Caki2 (cell line): ENCODE measurements around the gene PRDM16. TPM values are rescaled to one million over a fixed set of nuclear protein-coding genes. Genes with fewer than 3 reads are reported as not detected.
A peak's percentile ranks its signal among the peaks of the same experiment; 100 is the strongest.

Experiments used
- DNase-seq: peaks from one replicate; pipeline ENCODE4 v3.0.0-alpha.2; 2015; ENCODE audit warnings: low read depth
- in situ Hi-C: cut with HindIII; loops from 2 replicates; pipeline ENCODE4 v1.10.0; 2016; ENCODE audit warnings: low sequenced_read_pairs, low pct_unique_long_range_greater_than_20kb, mixed read lengths
- total RNA-seq: library from RNA; depleted of rRNA; stranded (reverse); fragments of >200 nt; shearing (Covaris generic); gene quantifications from 2 replicates; pipeline ENCODE4 v1.2.3, GENCODE V29; 2014; ENCODE audit warnings: low replicate concordance

Gene PRDM16
- total RNA-seq, 1 experiment from 2014 or later = not detected

DNA sequence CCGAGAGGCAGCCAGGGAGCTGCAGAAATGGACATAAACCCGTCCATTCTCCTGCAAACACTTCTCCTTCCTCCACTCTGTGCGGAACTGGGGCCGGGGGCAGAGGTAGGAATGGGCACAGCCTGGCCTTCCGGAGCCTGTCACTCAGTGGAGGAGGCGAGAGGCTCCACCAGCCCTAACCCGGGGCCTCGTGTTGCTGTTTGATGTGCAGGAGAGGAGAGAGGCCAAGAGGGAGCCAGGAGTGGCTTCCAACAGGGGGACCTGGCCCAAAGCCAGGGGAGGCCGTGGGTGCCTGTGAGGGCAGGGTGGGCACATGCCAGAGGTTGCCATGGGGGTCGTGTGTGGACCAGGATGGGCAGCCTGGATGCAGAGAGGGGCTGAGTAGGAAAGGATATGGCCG is 227.3 kb downstream of the PRDM16 start:
- DNase-seq = no peak
- in situ Hi-C loops = no loop called here

DNA sequence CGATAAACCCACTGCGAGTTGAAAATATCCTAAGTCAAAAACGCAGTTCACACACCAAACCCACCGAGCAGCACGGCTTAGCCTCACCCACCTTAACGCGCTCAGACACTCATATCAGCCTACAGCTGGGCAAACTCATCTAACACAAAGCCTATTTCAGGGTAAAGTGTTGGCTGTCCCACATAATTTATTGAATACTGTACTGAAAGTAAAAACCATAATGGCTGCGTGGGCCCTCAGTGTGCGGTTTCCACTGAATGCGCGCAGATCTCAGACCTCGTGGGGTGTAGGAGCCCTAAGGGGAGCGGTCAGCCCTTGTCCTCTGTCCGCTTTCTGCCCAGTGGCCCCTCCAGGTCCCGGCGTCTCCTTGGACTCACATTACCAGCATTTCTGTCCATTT is 227.8 kb downstream of the PRDM16 start:
- in situ Hi-C loops = no loop called here

DNA sequence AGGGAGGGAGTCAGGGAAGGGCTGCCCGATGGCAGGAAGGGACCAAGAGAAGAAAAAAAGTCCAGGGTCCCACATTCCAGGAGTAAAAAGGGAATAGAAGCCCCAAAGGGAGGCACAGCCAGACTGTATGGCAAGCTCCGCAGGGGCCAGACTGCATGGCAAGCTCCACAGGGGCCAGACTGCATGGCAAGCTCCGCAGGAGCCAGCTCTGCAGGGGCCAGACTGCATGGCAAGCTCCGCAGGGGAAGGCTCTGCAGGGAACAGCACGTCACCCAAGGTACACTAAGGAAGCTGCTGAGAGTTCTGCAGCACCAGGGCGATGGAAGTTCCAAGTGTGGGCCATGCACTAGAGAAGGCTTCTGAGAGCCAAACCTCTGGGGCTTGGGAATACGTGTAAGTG is 228.8 kb downstream of the PRDM16 start:
- in situ Hi-C loops = no loop called here
- DNase-seq = no peak

More for the DNA sequence above, 227.8 kb downstream of the PRDM16 start:
- no peak for DNase-seq

DNA sequence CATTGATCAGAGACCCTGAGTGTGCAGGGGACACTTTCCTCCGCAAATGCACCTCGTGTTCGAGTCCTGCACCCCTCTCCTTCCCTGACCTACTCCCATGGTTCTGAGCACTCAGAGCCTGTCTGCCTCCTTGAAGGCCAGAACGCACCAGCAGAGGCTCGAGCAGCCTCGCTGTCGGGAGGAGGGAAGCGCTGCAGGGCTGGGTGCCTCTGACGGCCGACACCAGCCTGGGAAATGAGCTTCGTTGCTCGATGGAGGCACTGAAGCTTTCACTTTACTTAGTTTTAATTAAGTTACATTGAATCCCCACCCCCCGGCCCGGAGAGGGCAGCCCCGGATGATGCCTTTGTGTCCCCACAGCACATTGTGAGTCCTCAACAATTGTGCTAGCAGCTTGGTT is 229.2 kb downstream of the PRDM16 start:
- no peak for DNase-seq
- in situ Hi-C loops = no loop called here

DNA sequence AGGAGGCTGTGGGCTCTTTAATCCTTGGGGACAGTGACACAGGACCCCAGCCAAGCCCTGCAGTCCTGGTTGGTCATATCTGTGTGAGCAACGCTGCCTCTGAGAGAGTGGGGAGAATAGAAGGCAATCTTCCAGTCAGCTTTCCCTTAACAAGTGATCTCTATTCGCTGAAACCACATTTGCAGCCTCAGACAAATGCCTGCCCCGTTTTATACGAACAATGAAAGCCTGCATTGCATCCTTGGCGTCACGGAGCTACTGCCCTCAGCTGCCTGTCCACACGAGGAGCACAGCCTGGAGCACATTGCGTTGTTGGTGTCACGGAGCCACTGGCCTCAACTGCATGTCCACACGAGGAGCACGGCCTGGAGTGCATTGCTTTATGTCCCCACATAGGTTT is 235.2 kb downstream of the PRDM16 start:
- in situ Hi-C loops = no loop called here
- no peak for DNase-seq

GRCh38 chr1:3304692-3305091 is 235.7 kb downstream of the PRDM16 start:
- in situ Hi-C loops = no loop called here
- DNase-seq = no peak

- in situ Hi-C loops = no loop called here
- DNase-seq = no peak
These were observed 236.2 kb downstream of the PRDM16 start for GRCh38 chr1:3305156-3305555.

DNA sequence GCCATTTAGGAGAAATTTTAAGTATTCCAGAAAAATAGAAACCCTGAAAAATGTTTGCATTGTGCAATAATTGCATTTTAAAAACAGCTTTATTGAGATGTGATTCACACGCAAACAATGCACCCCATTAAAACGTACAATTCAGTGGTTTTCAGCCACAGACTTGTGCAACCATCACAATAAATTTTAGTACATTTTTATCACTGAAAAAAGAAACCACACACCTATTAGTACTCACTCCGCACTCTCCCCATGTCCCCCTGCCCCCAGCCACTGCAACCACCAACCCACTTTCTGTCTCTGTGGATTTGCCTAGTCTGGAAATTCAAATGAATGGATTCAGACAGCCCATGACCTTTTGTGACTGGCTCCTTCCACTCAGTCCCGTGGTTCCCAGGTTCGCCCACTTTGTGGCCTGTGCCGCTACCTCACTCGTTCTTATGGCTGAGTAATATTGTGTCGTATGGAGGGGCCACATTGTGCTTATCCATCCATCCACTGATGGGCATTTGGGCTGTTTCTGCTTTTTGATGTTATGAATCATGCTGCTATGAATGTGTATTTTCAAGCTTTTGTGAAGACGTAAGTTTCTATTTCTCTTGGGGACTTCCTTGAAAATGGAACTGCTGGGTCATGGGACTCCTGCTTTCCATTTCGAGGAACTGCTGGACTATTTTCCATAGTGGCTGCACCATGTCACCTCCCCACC is 237.7 kb downstream of the PRDM16 start:
- DNase-seq = peak; percentile 80
- in situ Hi-C loops = no loop called here

DNA sequence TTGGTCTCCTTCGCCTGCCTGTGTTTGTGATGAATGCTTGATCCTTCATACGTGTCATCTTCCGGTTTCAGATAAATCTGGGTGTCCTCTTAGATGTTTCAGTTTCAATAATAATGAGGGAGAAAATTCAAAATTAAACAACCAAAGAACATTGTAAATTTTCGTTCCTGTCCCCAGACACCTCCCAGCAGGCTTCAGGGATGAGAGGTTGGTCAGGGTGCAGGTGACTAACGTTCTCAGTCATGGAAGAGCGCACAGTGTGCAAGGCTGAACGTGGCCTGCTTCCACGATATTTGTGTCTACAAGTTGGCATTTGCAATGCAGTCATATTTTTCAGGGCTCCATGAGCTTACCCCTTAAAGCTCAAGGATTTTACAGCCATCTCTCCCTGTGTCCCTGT is 238.4 kb downstream of the PRDM16 start:
- in situ Hi-C loops = no loop called here
- peak; percentile 70 for DNase-seq

DNA sequence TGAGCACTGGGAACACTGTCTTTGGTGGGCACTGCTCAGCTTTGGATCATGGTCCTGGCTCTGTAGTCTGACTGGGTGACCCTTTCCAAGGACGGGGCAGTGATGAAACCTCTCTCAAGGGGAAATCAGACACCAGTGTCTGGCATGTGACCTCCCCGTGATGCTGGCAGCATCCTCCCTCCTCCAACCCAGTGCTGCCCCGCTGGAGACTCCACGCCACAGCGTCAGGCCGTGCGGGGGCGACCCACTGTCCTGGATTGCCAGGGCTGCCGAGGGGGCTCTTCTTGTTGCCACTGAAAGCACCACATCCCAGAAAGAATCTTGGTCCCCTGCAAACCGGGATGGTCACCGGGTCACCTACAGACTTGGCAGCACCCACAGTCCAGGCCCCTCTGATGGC is 239.1 kb downstream of the PRDM16 start:
- no peak for DNase-seq
- in situ Hi-C loops = no loop called here

DNA sequence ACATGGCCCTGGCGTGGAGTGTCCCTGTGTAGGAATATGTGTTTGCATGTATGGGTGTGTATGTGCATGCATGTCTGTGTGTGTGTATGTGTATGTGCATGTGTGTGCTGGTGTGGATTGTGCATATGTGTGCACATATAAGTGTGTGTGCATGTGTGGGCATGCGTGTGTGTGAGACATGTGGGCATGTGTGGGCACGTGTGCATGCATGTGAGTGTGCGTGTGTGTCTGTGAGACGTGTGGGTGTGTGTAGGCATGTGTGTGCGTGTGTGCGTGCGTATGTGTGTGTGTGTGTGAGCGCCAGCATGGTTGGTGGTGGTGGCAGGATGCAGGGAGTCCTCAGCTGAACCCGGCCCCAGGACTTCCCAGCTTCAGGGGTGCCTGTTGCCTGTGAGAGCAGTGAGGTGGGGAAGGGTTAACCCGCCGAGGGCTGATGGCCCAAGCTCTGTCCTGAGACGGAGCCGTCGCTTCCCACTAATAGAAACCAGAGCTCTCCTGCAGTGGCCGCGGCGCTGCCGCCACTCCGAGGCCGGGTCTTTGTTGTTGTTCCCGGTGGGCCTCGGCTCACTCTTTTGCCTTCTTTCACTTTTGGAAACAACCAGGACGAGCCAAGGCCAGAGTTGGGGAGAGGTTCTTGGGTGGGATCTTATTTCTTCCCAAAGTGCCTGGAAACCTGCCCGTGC is 241.9 kb downstream of the PRDM16 start:
- DNase-seq = no peak
- in situ Hi-C loops = no loop called here

- DNase-seq = no peak
These were observed 242.7 kb downstream of the PRDM16 start for GRCh38 chr1:3311711-3312110.

GRCh38 chr1:3312310-3312897 is 243.4 kb downstream of the PRDM16 start:
- in situ Hi-C loops = no loop called here
- DNase-seq = no peak

More at GRCh38 chr1:3311711-3312110, 242.7 kb downstream of the PRDM16 start:
- in situ Hi-C loops = no loop called here

GRCh38 chr1:3312898-3313575 is 244.0 kb downstream of the PRDM16 start:
- DNase-seq = peak; percentile 94
- in situ Hi-C loops = no loop called here

DNA sequence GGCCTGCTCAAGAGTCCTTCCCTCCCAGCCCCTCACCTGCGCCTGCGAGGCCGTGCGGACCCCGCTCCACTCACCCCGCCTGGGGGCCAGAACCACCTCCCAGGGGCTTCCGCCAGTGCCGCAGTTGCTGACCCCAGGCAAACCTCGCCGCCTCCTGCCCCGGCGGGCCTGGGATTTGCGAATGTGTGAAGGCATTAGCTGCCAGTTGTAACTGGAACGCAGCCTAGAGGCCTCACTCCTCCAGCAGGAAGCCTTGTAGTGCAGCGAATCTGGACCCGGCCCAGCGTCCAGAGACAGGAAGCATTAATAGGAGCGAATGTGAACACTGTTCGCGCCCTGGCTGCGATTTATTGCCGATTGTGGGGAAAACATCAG is 244.6 kb downstream of the PRDM16 start:
- in situ Hi-C loops = no loop called here

DNA sequence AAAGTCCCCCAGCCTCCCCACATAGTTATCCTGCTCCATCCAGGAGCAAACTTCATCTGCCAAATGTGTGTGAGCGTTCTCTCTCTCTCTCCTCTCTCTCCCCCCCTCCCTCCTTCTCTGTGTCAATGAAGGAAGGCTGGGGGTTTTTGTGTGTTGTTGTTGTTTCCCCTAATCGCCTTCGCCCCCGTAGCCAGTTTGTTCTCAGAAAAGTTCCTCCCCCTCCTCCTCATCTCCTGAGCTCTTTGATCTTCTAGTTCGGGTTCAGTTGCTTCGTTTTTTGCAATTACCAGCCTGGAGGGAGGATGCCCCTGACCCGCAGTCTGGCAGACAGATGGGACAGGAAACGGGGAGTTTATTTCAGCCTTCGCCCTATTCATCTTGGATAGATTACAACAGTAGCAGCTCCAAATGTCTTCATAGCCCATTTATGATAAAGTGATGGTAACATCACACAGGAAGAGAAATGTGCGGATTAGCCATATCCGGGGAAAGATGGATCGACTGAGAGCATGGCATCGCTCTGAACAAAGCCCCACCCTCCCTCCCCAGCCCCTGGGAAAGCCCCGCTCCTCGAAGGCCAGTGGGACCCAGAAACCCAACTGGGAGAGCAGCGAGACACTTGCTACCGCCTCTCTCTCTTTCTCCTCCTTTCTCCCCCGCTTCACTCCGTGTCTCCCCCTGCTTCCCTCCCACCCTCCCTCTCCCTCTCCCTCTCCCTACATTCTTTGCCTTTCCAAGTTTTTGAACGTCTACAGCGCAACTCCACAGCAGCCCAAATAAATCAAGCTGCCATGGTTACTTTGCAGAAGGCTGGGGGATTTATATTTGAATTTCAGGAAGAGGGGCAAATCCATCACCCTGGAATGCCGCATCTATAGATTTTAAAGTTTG is 245.7 kb downstream of the PRDM16 start:
- no peak for DNase-seq
- in situ Hi-C loops = no loop called here

More for the DNA sequence above, 244.6 kb downstream of the PRDM16 start:
- no peak for DNase-seq

GRCh38 chr1:3315399-3316339 is 246.7 kb downstream of the PRDM16 start:
- no peak for DNase-seq
- in situ Hi-C loops = no loop called here
